Measurements from ENCODE around the gene PPP2R5C.
A peak's percentile ranks its signal among the peaks of the same experiment; 100 is the strongest.

Gene PPP2R5C

DNA sequence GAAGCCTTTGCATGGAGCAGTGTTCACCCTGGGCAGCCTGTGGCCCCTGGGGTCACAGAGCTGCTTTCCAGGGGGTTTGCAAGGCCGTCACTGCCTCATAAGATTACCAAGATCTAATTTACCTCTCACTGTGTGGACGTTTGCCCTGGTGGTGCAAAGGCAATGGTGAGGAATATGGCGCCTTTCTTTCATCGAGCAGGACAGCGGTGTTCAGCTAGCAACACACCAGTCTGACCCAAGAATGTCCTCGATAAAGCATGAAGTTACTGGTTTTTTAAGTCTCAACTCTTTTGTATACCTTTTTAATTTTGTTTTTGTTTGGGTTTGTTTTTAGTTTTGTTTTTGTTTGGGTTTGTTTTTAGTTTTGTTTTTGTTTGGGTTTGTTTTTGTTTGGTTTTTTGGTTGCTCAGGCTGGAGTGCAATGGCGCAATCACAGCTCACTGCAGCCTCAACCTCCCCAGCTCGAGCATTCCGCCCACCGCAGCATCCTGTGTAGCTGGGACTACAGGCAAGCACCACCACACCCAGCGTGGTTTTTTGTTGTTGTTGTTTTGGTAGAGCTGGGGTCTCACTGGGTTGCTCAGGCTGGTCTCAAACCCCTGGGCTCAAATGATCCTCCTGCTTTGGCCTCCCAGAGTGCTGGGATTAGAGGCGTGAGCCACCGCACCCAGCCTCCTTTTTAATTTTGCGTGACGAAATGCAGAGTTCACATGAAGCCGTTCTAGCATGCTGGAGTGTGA is 57.9 kb downstream of the PPP2R5C start:
- peak; percentile 60 for DNase-seq

DNA sequence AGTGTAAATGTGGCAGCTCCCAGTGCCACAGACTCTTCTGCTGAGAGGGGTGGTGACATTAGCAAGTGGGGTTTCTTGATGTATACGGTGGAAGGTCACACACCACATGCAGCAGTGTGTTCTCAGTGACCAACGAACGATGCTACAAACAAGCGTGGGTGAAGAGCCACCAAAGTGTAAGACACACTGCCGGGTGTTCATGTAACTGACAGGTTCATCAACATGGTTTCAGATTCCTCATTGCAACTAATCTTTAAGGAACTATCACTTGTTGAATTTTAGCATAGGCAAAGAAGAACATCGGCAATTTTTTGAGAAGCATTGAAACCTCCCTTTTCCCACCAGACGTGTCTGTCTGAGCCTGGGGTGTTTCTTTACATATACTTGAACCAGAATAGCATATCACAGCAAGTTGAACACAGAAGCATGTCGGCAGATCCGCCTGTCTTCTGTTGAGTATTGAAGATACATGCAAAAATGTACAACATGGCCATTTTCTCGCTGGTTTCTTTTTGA is 58.8 kb downstream of the PPP2R5C start:
- DNase-seq = peak; percentile 62

DNA sequence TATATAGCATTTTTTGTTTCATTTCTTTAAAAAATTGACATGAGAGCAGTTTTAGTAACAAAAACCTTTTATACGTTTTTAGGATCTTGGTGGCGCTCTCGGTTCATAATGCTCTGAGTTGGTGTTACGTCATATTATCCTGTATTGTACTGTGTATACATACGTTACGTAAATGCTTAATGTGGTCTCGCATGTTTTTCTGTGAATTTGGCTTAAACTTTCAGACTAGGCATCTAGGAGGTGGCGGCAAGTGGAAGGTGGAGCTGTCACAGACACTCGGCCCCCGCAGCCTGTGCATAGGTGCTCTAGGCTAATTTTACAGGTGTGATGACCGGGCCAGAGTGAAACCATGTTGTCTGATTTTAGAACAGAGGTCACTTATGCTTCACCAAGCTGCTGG is 60.0 kb downstream of the PPP2R5C start:
- DNase-seq = peak; percentile 62

DNA sequence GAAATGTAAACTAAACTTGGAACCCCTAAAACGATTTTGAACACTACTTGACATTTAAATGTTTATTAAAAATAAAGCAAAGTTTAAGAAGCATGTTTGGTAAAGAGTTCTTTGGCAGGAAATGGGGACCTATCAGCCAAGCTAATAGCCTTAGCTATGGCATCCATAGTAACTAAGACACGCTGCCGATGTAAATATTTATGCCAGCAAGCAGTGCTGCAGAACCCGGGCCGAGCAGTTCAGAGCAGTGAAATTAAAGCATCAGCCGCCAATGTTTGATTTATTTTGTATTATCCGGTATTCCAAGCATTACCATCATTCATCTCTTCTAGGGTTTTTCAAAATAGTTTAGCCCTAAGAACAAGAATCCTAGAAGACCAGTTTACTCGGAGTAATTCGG is 61.6 kb downstream of the PPP2R5C start:
- no peak for DNase-seq

DNA sequence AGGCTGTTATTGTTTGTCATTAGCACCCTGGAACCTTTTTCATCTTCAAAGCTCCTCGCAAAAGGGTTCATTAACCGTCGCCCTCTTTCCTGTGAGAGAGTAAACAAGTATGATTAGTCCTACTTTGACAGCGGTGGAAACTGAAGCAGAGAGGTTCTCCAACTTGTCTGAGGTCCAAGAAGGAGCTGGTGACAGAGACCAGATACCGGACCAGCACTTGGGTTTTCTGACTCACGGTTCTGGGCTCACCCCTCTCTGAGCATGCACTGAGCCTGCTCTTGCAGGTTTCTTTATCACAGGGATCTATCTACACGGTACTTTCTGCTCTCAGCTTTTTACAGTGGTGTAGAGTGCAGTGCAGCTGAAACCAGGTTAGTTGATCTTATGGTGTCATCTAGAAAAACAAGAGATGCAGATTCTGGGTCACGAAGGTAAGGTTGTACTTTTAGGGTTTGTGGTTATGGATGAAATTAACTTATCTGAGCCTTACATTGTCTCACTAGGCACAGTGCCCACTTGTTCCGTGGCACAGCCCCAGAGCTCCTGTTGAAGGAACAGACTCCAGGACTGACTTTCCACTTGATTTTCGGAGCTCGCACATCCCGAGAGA is 62.1 kb downstream of the PPP2R5C start:
- DNase-seq = peak; percentile 88

DNA sequence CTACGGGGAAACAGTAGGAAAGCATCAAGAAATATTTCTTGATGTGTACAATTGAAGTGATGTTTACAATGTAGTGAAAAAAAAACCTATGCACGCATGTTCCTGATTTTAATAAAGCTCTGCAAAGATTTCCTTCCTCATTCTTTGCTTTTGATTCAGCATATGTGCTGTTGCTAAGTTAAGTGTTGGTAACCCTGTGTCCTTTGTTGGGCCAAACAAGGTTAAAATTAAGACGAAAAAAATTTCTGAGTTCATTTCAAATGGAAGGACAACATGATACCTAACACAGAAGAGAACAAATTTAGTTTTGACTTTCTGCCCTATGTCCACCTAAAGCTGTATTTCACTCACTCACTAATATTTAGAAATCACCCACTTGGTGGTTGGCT is 62.8 kb downstream of the PPP2R5C start:
- DNase-seq = no peak

DNA sequence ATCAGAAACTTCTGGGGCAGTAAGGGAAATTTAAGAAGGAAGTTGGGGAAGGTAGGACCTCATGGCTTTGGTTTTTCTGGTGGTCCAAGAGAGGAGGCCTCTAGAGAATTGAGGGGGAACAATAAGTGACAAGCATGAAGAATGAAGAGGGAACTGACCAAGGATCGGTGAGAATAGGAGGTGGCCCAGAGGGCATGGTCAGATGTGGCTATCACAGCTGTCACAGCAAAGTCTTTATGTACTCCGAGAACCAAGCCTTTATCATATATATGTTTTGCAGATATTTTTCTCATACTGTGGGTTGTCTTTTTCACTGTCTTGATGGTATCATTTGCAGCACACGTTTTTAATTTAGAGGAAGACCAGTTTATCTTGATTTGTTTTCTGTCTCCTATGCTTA is 64.3 kb downstream of the PPP2R5C start:
- DNase-seq = no peak

DNA sequence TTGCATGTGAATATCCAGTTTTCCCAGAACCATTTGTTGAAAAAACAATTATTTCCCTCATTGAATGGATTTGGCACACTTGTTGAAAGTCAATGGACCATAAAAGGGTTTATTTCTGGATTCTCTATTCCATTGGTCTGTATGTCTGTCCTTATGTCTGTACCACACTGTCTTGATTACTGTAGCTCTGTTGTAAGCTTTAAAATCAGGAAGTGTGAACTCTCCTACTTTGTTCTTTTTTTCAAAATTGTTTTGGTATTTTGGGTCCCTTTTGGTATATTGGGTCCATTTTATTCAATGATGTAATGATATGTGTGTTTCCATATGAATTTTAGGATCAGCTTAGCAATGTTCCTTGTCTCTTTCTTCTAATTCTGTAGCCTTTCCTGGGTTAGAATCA is 64.8 kb downstream of the PPP2R5C start:
- DNase-seq = no peak

DNA sequence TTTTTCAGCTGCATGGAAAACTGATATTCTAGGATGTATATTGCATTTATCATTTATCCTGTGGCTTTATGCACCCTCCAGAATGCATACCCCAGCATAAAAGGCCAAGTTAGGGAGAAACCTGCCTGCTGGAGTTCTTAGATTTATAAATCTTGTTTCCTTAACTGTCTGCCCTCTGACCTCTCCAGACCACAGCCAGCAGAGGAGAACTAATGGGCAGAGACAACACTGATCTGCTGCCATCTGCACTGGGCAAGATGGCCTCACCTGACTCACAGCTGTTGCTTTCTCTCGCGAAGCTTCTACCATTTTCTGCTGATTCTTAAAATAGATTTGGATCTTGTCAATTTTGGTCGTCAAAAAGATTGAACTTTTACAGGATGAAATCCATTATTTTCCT is 65.8 kb downstream of the PPP2R5C start:
- no peak for DNase-seq

DNA sequence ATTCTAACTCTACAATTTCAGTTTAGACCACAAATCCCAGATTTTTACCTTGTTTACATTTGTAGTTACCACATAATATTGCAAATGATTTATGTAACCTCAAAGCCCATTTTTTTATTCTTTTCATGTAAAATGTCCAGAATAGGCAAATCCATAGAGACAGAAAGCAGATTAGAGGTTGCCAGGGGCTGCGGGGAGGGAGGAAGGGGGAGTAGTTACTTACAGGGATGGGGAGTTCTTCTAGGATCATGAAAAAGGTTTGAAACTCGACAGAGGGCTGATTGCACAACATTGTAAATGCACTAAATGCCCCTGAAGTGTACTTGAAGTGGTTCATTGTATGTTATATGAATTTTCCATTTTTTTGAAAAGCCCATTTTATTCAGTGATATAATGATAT is 66.5 kb downstream of the PPP2R5C start:
- DNase-seq = no peak

DNA sequence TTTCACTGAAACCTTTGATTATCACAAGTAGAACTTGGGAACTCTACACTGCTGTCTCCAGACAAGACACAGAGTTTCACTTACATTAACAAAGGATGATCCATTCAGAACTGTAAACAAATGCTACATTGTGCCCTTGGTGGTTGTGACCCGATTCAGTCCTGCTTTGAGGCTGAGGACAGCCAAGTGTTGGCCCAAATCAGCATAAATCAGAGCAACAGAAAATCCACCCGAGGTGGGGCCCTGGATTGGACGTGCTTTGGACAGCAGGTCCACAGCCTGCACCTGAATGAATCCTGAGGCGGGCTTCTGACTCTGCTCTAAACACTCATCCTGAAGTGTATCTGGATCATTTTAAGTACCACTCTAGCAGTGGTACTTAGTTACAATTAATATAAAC is 68.8 kb downstream of the PPP2R5C start:
- DNase-seq = no peak

DNA sequence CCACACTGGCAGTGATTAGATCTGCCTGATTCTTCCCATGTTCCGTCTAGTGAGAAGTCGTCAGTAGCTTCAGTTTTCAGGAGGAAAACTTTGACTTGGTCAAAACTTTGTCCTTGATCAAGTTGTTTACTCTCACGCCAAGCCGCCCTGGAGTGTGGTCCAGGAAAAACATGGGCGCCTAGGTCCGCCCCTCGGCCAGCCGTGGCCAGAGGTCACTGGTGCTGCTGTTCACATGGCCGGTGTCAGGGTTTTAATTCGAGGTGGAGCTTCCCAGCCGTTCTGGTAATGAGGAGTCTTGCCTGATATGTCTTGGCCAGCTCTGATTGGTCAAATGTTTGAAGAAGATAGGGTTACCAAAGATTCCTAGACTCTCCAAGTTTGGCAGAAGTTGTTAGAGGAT is 71.5 kb downstream of the PPP2R5C start:
- DNase-seq = no peak

DNA sequence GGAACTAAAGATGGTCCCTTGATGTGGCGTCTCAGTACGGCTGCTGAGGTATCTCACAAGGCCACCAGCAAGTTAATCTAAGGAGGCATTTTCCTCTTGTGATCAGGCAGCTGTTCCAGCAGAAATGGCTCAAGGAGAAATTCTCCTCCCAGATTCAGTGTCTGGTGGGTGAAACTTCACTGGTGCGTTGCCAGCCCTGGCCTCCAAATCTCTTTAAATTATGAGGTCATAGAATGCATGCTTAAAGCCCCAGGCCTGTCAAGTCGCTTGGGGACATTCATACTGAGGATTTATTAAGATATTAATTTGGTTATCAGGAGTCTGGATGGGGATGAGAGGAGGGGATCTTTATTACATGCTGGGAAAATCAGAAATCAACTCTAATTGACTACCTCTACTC is 72.9 kb downstream of the PPP2R5C start:
- DNase-seq = no peak

DNA sequence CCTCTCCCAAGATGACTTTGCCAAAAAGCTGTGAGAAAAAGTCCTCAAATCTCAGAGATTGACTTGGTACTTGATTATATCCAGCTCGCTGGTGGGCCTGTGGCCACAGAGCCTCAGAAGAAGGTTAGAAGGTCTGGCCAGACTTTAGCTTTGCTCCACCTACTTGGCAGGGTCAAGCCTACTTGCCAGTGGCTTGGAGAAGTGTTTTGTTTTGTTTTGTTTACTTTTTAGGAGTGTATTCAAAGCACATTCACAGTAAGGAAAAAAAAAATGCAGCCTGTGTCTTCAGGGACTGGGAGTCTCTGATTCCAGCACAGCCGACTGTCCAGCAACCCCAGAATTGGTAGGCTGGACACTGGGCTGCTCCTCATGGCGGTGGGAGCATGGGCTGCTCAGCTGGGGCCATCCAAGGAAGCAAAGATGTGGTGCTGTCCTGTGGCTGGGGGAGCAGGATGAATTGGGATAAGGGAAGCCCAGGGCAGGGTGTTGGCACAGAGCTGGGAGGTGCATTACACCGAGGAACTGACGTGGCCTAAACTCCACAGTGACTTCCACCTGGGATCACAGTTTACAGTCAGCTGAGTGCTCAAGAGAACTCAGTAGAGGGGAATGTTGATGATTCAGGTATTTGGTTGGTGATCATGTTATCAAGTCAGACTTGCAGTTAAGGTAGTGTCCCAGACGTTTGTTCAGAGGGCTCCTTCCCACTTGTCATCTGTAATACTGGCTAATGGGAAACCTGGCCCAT is 73.5 kb downstream of the PPP2R5C start:
- no peak for DNase-seq

DNA sequence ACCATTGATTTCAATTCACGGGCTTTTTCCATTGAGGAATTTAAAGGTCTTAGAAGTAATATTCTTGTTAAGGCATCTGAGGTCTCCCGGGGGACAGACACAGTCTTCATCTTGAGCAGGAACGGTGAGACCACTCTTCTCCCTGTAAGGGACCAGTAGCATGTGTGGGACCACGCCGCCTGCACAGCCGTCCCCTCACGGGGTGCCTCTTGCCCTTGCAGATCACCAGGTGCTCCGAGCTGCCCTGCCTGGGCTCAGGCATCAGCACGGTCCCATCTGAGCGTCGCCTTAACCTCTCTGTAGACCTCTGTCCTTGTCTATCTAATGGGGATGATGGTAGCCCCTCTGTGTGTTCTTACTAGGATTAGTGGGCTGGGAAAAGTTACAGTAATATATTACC is 74.1 kb downstream of the PPP2R5C start:
- DNase-seq = no peak

DNA sequence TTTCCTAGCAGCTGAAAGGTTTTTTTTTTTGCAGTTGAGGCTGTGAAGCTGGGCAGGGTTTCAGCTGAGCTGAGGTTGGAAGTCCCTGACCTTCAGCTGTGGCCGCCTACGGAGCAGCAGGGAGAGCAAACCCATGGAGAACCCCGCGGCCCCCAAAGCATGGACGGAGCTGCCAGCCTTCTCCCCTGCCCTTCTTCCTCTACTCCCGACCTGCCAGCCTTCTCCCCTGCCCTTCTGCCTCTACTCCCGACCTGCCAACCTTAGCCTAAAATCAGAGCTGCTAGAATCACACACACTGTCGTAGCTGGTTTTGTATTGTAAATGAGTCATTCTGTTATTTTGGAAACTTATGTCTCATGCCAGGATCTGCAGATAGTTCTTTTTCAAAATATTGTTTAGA is 74.6 kb downstream of the PPP2R5C start:
- no peak for DNase-seq

DNA sequence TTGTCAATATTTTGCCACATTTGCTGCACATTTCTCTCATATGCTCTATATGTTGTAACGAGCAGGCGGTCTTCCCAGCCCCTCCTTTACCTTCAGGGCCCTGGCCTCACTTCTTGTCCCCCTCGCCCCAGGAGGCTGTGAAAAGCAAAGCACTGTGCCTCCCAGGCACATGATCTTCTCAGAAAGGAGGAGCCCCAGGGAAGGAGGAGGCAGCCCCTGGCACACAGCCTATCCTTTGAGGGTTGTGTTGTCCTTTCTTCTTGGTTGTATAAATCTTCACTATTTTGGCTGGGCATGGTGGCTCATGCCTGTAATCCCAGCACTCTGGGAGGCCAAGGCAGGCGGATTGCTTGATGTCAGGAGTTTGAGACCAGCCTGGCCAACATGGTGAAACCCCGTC is 77.0 kb downstream of the PPP2R5C start:
- no peak for DNase-seq

DNA sequence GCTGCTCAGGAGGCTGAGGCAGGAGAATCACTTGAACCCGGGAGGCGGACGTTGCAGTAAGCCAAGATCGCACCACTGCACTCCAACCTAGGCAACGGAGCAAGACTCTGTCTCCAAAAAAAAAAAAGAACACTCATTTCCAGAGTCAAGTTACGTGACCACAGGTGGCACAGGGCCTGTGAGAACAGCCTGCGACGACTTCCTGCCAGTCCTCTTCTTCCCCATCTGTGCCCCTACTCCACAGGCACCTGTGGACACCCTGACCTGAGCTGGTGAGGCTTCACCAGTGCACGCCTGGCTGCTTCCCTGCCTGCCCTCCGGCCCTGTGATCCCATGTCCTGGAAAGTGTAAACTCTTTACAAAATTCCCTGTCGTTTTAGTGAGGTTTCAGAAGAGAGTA is 77.7 kb downstream of the PPP2R5C start:
- DNase-seq = peak; percentile 46

DNA sequence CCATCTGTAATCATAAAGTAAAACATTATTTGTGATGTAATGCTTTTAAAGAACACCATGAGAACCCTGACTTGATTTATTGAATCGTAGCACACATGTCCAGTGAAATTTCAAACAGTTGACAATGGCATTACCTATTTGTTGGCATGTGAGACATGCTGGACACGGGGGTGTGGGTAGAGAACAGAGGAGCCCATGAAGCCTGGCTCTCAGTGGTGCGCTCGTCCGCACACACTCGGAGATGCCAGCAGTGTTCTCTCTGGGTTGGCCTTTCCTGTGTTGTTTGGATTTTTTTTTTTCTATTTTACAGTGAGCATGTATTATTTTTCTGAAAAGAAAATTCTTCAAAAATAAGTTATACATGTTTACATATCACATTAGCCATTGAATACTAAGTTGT is 78.2 kb downstream of the PPP2R5C start:
- no peak for DNase-seq

DNA sequence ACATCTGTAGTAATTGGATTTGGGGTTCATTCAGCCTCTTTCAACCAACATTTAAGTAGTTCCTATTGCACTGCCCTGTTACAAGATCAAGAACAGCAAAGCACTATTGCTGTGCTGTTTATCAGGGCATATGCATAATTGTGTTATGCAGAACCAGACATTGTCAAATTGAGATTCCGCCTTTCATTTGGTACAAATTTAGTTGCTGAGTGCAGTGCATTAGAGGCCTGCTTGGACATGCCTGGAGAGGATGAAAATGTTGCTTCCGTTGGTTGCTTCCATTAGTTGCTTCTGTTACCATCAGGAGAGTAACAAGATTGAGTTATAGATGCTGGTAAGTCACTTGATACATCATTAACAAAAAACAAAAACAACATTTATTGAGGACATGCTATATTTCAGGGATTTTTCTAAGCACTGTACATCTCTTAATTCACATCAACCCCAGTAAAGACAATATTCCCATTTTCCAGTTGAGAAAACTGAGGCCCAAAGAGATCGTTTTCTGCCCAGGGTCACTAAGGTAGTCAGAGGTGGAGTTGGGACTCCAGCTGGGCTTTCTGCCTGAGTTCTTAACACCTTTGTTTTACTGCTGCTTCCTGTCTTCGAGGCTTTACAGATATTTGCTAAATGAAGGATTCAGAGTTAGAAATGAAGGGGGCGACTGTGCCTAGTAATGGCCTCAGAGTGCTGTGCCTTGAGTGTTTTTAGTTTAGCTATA is 79.3 kb downstream of the PPP2R5C start:
- no peak for DNase-seq

DNA sequence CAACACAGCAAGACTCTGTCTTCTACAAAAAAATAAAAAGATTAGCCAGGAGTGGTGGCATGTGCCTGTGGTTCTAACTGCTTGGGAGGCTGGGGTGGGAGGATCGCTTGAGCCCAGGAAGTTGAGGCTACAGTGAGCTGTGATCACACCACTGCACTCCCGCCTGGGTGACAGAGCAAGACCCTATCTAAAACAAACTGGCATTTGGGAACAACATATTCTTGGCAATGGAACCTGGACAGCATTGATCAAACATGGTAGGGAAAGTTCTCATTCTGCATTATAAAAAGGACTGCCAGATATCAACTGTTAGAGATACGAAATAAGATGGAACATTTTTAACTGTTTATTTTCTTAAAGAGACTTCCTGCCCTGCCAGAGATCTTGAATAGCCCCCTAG is 81.5 kb downstream of the PPP2R5C start:
- DNase-seq = no peak

DNA sequence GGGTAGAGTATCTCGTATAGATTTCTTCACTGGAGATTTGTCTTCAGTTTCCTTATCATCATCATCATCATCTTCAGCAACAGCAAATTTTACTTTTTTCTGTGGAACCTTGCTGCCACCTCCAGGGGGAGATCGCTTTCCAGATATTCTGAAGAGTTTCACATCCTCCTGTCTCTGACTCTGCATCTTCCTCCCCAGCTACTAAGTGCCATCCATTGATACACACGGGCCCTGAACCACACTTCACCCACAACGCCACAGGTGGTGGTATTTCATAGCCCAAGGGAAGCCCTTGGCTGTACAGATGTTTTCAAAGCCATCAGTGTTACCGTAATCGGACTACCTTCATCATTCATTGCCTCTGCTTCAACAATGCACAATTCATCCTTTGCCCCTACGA is 82.2 kb downstream of the PPP2R5C start:
- DNase-seq = peak; percentile 67

DNA sequence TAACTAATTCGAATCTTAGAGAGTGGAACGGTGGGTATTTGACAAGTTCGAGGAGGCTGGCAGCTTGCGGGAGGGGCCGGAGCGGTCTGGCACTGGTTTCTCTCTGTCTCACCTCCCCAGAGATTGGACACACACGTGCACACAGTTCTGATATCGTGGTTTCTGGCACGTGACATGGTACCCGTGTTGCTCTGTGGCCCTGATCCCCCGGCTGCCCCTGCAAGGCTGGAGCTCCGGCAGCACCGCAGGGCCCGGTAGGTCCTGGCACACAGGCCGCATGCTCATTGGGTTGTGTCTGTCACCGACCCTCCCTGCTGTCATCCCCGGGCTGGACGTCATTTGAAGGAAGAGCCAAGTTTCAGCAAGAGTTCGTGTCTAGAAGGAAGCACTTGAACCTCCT is 82.7 kb downstream of the PPP2R5C start:
- DNase-seq = no peak
